Uterus (tissue), 2 donors: ENCODE measurements around the gene ASCC3.

ENCODE experiments used
- POLR2A ChIP-seq, 2 donors: fragments of 450-650 bp; IDR thresholded peaks; one replicate each; pipeline ENCODE4 v1.6.1; 2016; ENCODE audit warnings: antibody characterized with exemption in 2 of 2, mild to moderate bottlenecking in 1 of 2, moderate library complexity in 1 of 2
- TF ChIP-seq, protein P1 (sequence below), 4 experiments: fragments of 200-600 bp in 2 of 4; fragments of 450-650 bp in 2 of 4; sonication (generic) in 2 of 4; IDR thresholded peaks; one replicate each; pipeline ENCODE4 v1.5.1; 2016 to 2019; ENCODE audit warnings: antibody characterized with exemption in 4 of 4, mild to moderate bottlenecking in 2 of 4, moderate library complexity in 1 of 4

DNA sequence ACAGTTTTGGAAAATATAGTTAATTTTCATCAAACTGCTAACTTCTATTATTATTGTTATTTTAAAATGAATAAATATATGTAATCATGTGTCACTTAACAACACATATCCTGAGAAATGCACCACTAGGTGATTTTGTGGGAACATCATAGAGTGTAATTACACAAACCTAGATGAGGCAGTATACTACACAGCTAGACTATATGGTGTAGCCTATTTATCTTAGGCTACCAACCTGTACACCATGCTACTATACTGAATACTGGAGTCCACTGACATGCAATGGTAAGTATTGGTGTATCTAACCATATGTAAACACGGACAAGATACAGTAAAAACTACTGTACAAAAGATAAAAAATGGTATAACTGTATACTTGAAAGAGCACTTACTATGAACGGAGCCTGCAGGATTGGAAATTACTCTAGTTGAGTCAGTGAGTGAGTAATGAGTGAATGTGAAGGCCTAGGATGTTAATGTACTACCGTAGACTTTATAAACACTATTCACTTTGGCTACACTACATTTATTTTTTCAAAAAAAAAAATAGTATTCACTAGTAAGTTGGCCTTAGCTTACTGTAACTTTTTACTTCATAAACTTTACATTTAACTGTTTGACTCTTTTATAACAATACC lies 72.4 kb downstream of the ASCC3 start:
- TF ChIP-seq, protein P1, sequence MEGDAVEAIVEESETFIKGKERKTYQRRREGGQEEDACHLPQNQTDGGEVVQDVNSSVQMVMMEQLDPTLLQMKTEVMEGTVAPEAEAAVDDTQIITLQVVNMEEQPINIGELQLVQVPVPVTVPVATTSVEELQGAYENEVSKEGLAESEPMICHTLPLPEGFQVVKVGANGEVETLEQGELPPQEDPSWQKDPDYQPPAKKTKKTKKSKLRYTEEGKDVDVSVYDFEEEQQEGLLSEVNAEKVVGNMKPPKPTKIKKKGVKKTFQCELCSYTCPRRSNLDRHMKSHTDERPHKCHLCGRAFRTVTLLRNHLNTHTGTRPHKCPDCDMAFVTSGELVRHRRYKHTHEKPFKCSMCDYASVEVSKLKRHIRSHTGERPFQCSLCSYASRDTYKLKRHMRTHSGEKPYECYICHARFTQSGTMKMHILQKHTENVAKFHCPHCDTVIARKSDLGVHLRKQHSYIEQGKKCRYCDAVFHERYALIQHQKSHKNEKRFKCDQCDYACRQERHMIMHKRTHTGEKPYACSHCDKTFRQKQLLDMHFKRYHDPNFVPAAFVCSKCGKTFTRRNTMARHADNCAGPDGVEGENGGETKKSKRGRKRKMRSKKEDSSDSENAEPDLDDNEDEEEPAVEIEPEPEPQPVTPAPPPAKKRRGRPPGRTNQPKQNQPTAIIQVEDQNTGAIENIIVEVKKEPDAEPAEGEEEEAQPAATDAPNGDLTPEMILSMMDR (IDR thresholded peaks at IDR 0.05), result no peak
- no peak for TF ChIP-seq POLR2A (IDR thresholded peaks at IDR 0.05)
